HG02623 (cell line): ENCODE data around the gene BICRA.
"Not testable (repeated sequence)": the region's sequence is repeated elsewhere in the genome, so short reads cannot be mapped to it uniquely, and the experiment has no call there.

Experiments used
- ATAC-seq: cut with Tn5 transposase; IDR thresholded peaks from one replicate; pipeline ENCODE4 v1.9.1; 2021; ENCODE audit warnings: moderate library complexity; ENCODE audit not compliant: unreplicated experiment

Gene BICRA

GRCh38 chr19:47742634-47743033 lies 133.7 kb downstream of the BICRA start:
- no peak for ATAC-seq

- peak; percentile 55 for ATAC-seq
These were observed 136.3 kb downstream of the BICRA start, which contains the start of gene NOP53 for GRCh38 chr19:47745010-47745901. Gene NOP53, plus strand, starts transcription at chr19:47745546. Its CDS starts 14 bp downstream, at chr19:47745560.

DNA sequence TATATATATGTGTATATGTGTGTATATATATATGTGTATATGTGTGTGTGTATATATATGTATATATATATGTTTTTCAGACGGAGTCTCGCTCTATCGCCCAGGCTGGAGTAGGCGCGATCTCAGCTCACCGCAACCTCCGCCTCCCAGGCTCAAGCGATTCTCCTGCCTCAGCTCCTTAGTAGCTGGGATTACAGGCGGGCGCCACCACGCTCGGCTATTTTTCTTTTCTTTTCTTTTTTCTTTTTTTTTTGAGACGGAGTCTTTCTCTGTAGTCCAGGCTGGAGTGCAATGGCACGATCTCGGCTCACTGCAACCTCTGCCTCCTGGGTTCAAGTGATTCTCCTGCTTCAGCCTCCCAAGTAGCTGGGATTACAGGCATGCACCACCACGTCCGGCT lies 137.2 kb downstream of the BICRA start:
- ATAC-seq: not testable (repeated sequence)

DNA sequence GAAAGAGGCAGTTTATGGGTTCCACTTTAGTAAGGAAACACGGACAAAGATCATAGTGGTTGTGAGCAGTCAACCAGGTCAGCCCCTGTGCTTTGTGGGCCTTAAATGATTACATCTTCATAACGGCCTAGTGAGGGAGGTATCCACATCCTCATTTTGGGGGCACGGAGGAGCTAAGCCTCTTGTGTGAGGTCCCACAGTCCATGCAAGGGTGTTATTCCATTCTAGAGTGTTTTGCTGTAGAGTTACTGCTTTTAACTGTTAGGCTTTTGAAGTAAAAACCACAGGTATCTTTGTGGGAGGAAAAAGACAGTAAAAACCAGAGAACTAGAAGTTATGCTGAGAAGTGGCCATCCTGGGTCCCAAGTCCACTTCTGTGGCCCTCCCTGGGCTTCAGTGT lies 140.4 kb downstream of the BICRA start:
- ATAC-seq: no peak

DNA sequence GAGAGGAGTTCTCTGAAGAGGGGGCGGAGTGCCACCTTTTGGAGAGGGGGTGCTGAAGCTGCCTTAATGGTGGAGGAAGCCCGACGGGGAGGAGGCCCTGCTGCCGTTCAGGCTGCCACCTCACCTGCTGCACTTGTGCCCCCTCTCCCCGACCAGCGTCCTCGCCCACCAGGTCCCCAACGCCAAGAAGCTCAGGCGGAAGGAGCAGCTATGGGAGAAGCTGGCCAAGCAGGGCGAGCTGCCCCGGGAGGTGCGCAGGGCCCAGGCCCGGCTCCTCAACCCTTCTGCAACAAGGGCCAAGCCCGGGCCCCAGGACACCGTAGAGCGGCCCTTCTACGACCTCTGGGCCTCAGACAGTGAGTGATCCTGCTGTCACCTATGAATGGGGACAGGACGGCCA lies 141.8 kb downstream of the BICRA start:
- ATAC-seq: no peak

- ATAC-seq: no peak
These were observed 143.7 kb downstream of the BICRA start for GRCh38 chr19:47752440-47753211.
